HT1080 (cell line): ENCODE results near the gene RBMS3. TPM values are rescaled to one million over a fixed set of nuclear protein-coding genes. Genes with fewer than 3 reads are reported as not detected.
"Not testable (repeated sequence)": the region's sequence is repeated elsewhere in the genome, so short reads cannot be mapped to it uniquely, and the experiment has no call there.

Experiments used
- DNase-seq: peaks from one replicate; pipeline ENCODE4 v3.0.0-alpha.2; 2015; ENCODE audit warnings: low read depth
- polyA plus RNA-seq, 2 experiments: library from polyadenylated mRNA; depleted of rRNA; stranded (reverse); fragments of >200 nt; gene quantifications; 2 replicates each; pipeline ENCODE4 v1.2.3, GENCODE V29; 2015
- total RNA-seq: library from RNA; depleted of rRNA; stranded (reverse); fragments of >200 nt; shearing (Covaris generic); gene quantifications from 2 replicates; pipeline ENCODE4 v1.2.3, GENCODE V29; 2014; rRNA removed

Gene RBMS3
- total RNA-seq = 9.9 and 19.6 TPM in 2 replicates
- 4.9 and 6.1 TPM in 2 replicates for polyA plus RNA-seq (2015; cell fraction: cytosol; rRNA removed)
- 9.5 and 11.8 TPM in 2 replicates for polyA plus RNA-seq (2015; cell fraction: nucleus; rRNA removed)

GRCh38 chr3:29280404-29281093, at the start of gene RBMS3:
RBMS3 (plus strand) TSS chr3:29281071.
- peak; percentile 99 for DNase-seq

- DNase-seq = not testable (repeated sequence)
Observed at GRCh38 chr3:29233126-29233525, 47.7 kb upstream of the RBMS3 start.

GRCh38 chr3:29236146-29236840, 44.6 kb upstream of the RBMS3 start:
- DNase-seq = no peak

- peak; percentile 18 for DNase-seq
Observed at GRCh38 chr3:29239376-29239775, 41.5 kb upstream of the RBMS3 start.

- peak; percentile 90 for DNase-seq
Observed at GRCh38 chr3:29240248-29240647, 40.6 kb upstream of the RBMS3 start.

GRCh38 chr3:29240887-29241286, 40.0 kb upstream of the RBMS3 start:
- no peak for DNase-seq

- no peak for DNase-seq
Observed at GRCh38 chr3:29241855-29242254, 39.0 kb upstream of the RBMS3 start.

- DNase-seq = no peak
Observed at GRCh38 chr3:29242296-29242695, 38.6 kb upstream of the RBMS3 start.

GRCh38 chr3:29245441-29245840, 35.4 kb upstream of the RBMS3 start:
- no peak for DNase-seq

GRCh38 chr3:29247088-29247745, 33.7 kb upstream of the RBMS3 start:
- no peak for DNase-seq

- DNase-seq = no peak
Observed at GRCh38 chr3:29249829-29250345, 31.0 kb upstream of the RBMS3 start.

- peak; percentile 58 for DNase-seq
Observed at GRCh38 chr3:29255854-29256696, 24.8 kb upstream of the RBMS3 start.

GRCh38 chr3:29258161-29258560, 22.7 kb upstream of the RBMS3 start:
- no peak for DNase-seq

GRCh38 chr3:29261119-29261518, 19.8 kb upstream of the RBMS3 start:
- DNase-seq = no peak

- no peak for DNase-seq
Observed at GRCh38 chr3:29263476-29263875, 17.4 kb upstream of the RBMS3 start.

- DNase-seq = no peak
Observed at GRCh38 chr3:29265509-29266072, 15.3 kb upstream of the RBMS3 start.

- no peak for DNase-seq
Observed at GRCh38 chr3:29267226-29267625, 13.6 kb upstream of the RBMS3 start.

- DNase-seq = peak; percentile 21
Observed at GRCh38 chr3:29268651-29269050, 12.2 kb upstream of the RBMS3 start.

- DNase-seq = no peak
Observed at GRCh38 chr3:29270752-29271151, 10.1 kb upstream of the RBMS3 start.

- no peak for DNase-seq
Observed at GRCh38 chr3:29271475-29271874, 9.4 kb upstream of the RBMS3 start.

GRCh38 chr3:29274667-29275066, 6.2 kb upstream of the RBMS3 start:
- no peak for DNase-seq
